IMR-90 (cell line): ENCODE data around the gene PRKD2. TPM values are rescaled to one million over a fixed set of nuclear protein-coding genes. Genes with fewer than 3 reads are reported as not detected.

Experiments used
- ATAC-seq: fragments of 200-7000 bp; cut with Tn5 transposase; 2 replicates; pipeline ENCODE4 v1.9.1; 2020; ENCODE audit warnings: low read depth, mild to moderate bottlenecking, moderate library complexity
- BruUV-seq: library from RNA; stranded (reverse); fragments of 400-500 nt; replicated peaks from 2 replicates; lab custom pipeline; 2021; lab: Mats Ljungman, UMichigan
- CTCF ChIA-PET: fragments of 300-600 bp; formaldehyde crosslinking; extraction: SDS; loops from one replicate; lab custom pipeline; 2021; ENCODE audit warnings: antibody characterized with exemption; lab: Yijun Ruan, JAX
- POLR2A ChIA-PET: fragments of 300-600 bp; sonication (Branson Sonifier 250); formaldehyde crosslinking; loops from one replicate; lab custom pipeline; 2022; ENCODE audit warnings: antibody characterized with exemption; ENCODE audit not compliant: unreplicated experiment; lab: Charles Lee
- DNase-seq: peaks from one replicate; pipeline ENCODE4 v3.0.0; 2013
- H2AFZ ChIP-seq: replicated peaks from 2 replicates; pipeline ENCODE3; 2013; ENCODE audit warnings: low read length, mild to moderate bottlenecking; ENCODE audit not compliant: poor library complexity
- H2AK5ac ChIP-seq: 2 replicates; pipeline ENCODE4 v1.6.1; 2013; ENCODE audit warnings: low read depth, low read length, inconsistent platforms
- H2AK9ac ChIP-seq: replicated peaks from 2 replicates; pipeline ENCODE3; 2013; ENCODE audit warnings: mild to moderate bottlenecking, low read depth, low read length, moderate library complexity; ENCODE audit not compliant: poor library complexity
- H2BK120ac ChIP-seq: 2 replicates; pipeline ENCODE4 v1.6.1; 2013; ENCODE audit warnings: low read depth, low read length, inconsistent platforms
- H2BK15ac ChIP-seq: 3 replicates; pipeline ENCODE4 v1.6.1; 2013; ENCODE audit warnings: low read depth, low read length, inconsistent platforms
- H2BK20ac ChIP-seq: 2 replicates; pipeline ENCODE4 v1.6.1; 2013; ENCODE audit warnings: low read depth, mild to moderate bottlenecking, inconsistent platforms, low read length, moderate library complexity
- H2BK5ac ChIP-seq: 2 replicates; pipeline ENCODE4 v1.6.1; 2013; ENCODE audit warnings: mild to moderate bottlenecking, low read depth, low read length, inconsistent platforms; ENCODE audit not compliant: poor library complexity, severe bottlenecking
- H3K14ac ChIP-seq: replicated peaks from 2 replicates; pipeline ENCODE4 v1.6.1; 2013; ENCODE audit warnings: low read depth, low read length, inconsistent platforms
- H3K18ac ChIP-seq: 2 replicates; pipeline ENCODE4 v1.6.1; 2013; ENCODE audit warnings: low read depth, low read length, control low read depth
- H3K23ac ChIP-seq: 2 replicates; pipeline ENCODE4 v1.6.1; 2013; ENCODE audit warnings: low read depth, low read length, inconsistent platforms
- H3K27ac ChIP-seq: 2 replicates; pipeline ENCODE4 v1.5.1; 2013; ENCODE audit warnings: mild to moderate bottlenecking, control low read depth, low read length; ENCODE audit not compliant: insufficient read depth
- H3K27me3 ChIP-seq: 2 replicates; pipeline ENCODE4 v1.6.1; 2013; ENCODE audit warnings: low read length; ENCODE audit not compliant: control insufficient read depth, insufficient read depth
- H3K36me3 ChIP-seq: 2 replicates; pipeline ENCODE4 v1.6.1; 2013; ENCODE audit warnings: low read length, mixed read lengths; ENCODE audit not compliant: control insufficient read depth, insufficient read depth
- H3K4ac ChIP-seq: 2 replicates; pipeline ENCODE4 v1.6.1; 2013; ENCODE audit warnings: low read depth, low read length, inconsistent platforms
- H3K4me1 ChIP-seq: 2 replicates; pipeline ENCODE4 v1.6.1; 2013; ENCODE audit warnings: low read length, mixed read lengths; ENCODE audit not compliant: control insufficient read depth, insufficient read depth
- H3K4me2 ChIP-seq: 2 replicates; pipeline ENCODE4 v1.6.1; 2013; ENCODE audit warnings: low read depth, mild to moderate bottlenecking, control low read depth, low read length, moderate library complexity
- H3K4me3 ChIP-seq: 2 replicates; pipeline ENCODE4 v1.5.1; 2013; ENCODE audit warnings: low read depth, mild to moderate bottlenecking, control low read depth, low read length, moderate library complexity; ENCODE audit not compliant: insufficient read depth
- H3K56ac ChIP-seq: 2 replicates; pipeline ENCODE4 v1.6.1; 2013; ENCODE audit warnings: low read length, inconsistent platforms; ENCODE audit not compliant: insufficient read depth; ENCODE audit errors: extremely low read depth
- H3K79me1 ChIP-seq, 2 experiments: 2 replicates each; pipeline ENCODE4 v1.6.1; 2013; ENCODE audit warnings: low read length in 2 of 2, inconsistent platforms in 1 of 2, low read depth in 1 of 2
- H3K9ac ChIP-seq: 2 replicates; pipeline ENCODE4 v1.6.1; 2013; ENCODE audit warnings: low read depth, low read length, control low read depth
- H3K9me1 ChIP-seq: 2 replicates; pipeline ENCODE4 v1.6.1; 2013; ENCODE audit warnings: low read length, inconsistent platforms; ENCODE audit not compliant: insufficient read depth
- H3K9me3 ChIP-seq: 2 replicates; pipeline ENCODE4 v1.6.1; 2013; ENCODE audit warnings: low read length; ENCODE audit not compliant: control insufficient read depth, insufficient read depth
- H4K20me1 ChIP-seq: 2 replicates; pipeline ENCODE4 v1.6.1; 2013; ENCODE audit warnings: low read length, inconsistent platforms; ENCODE audit not compliant: insufficient read depth
- H4K5ac ChIP-seq: 2 replicates; pipeline ENCODE4 v1.6.1; 2013; ENCODE audit warnings: mild to moderate bottlenecking, low read depth, low read length, control low read depth
- H4K8ac ChIP-seq, 2 experiments: 2 replicates each; pipeline ENCODE4 v1.6.1; 2013; ENCODE audit warnings: low read depth in 2 of 2, low read length in 2 of 2, control low read depth in 1 of 2, inconsistent platforms in 1 of 2
- H4K91ac ChIP-seq: 2 replicates; pipeline ENCODE4 v1.6.1; 2013; ENCODE audit warnings: low read depth, low read length, inconsistent platforms; ENCODE audit not compliant: insufficient read depth
- BHLHE40 ChIP-seq: fragments of 150-350 bp; IDR thresholded peaks from 2 replicates; pipeline ENCODE4 v1.6.1; 2016; ENCODE audit warnings: mild to moderate bottlenecking, low read depth, low read length
- CHD1 ChIP-seq: IDR thresholded peaks from 2 replicates; pipeline ENCODE4 v1.6.1; 2012; ENCODE audit warnings: low read depth, low read length, improper control_type of control experiment
- ELK1 ChIP-seq: fragments of 150-350 bp; IDR thresholded peaks from 2 replicates; pipeline ENCODE4 v1.6.1; 2016; ENCODE audit warnings: low read depth, mild to moderate bottlenecking, low read length, moderate library complexity, borderline replicate concordance
- FOS ChIP-seq: fragments of 150-350 bp; IDR thresholded peaks from 2 replicates; pipeline ENCODE4 v1.6.1; 2016; ENCODE audit warnings: low read depth, low read length
- MAFK ChIP-seq: IDR thresholded peaks from 2 replicates; pipeline ENCODE4 v1.6.1; 2012; ENCODE audit warnings: low read depth, low read length, improper control_type of control experiment
- MAZ ChIP-seq: IDR thresholded peaks from 2 replicates; pipeline ENCODE4 v1.6.1; 2012; ENCODE audit warnings: low read depth, mild to moderate bottlenecking, low read length, improper control_type of control experiment, moderate library complexity, borderline replicate concordance
- MXI1 ChIP-seq: IDR thresholded peaks from 2 replicates; pipeline ENCODE4 v1.6.1; 2012; ENCODE audit warnings: low read depth, mild to moderate bottlenecking, low read length, moderate library complexity, borderline replicate concordance
- NFE2L2 ChIP-seq: fragments of 150-350 bp; IDR thresholded peaks from 2 replicates; pipeline ENCODE4 v1.6.1; 2016; ENCODE audit warnings: low read depth, mild to moderate bottlenecking, low read length
- POLR2A ChIP-seq: IDR thresholded peaks from 2 replicates; pipeline ENCODE4 v1.6.1; 2012; ENCODE audit warnings: mild to moderate bottlenecking, low read depth, low read length
- RAD21 ChIP-seq: IDR thresholded peaks from 2 replicates; pipeline ENCODE4 v1.6.1; 2012; ENCODE audit warnings: low read length, improper control_type of control experiment
- RCOR1 ChIP-seq: IDR thresholded peaks from 2 replicates; pipeline ENCODE4 v1.6.1; 2012; ENCODE audit warnings: mild to moderate bottlenecking, low read length, improper control_type of control experiment; ENCODE audit not compliant: insufficient replicate concordance
- RFX5 ChIP-seq: IDR thresholded peaks from 2 replicates; pipeline ENCODE4 v1.8.0; 2012; ENCODE audit warnings: low read depth, mild to moderate bottlenecking, low read length, moderate library complexity
- SMC3 ChIP-seq: fragments of 150-350 bp; IDR thresholded peaks from 2 replicates; pipeline ENCODE4 v1.6.1; 2016; ENCODE audit warnings: low read depth, mild to moderate bottlenecking, antibody characterized with exemption, low read length, moderate library complexity
- USF2 ChIP-seq: fragments of 150-350 bp; IDR thresholded peaks from 2 replicates; pipeline ENCODE4 v1.6.1; 2017; ENCODE audit warnings: mild to moderate bottlenecking, antibody characterized with exemption, low read length, low read depth
- WGBS, 2 experiments: methylation state at CpG; one replicate each; pipeline versions ENCODE4 v1.1.5 to v1.1.7; 2013; ENCODE audit warnings: missing lambda C conversion rate in 2 of 2; ENCODE audit not compliant: insufficient read length in 1 of 2; ENCODE audit errors: extremely low coverage in 2 of 2; 5-methylcytosine and 5-hydroxymethylcytosine counted together
- dilution Hi-C: fragments of 300-500 bp; cut with HindIII; formaldehyde crosslinking; loops from one replicate; pipeline ENCODE4 v1.14.3; 2018; ENCODE audit warnings: low sequenced_read_pairs; ENCODE audit not compliant: unreplicated experiment
- in situ Hi-C: fragments of 300-500 bp; cut with MboI; formaldehyde crosslinking; loops from 3 replicates; pipeline ENCODE4 v1.14.3; 2019; ENCODE audit warnings: low sequenced_read_pairs, inconsistent platforms, mixed read lengths
- intact Hi-C: fragments of 100-400 bp; cut with micrococcal nuclease; formaldehyde crosslinking; loops from 2 replicates; pipeline ENCODE4 v1.10.0; 2022
- polyA plus RNA-seq, 3 experiments: library from polyadenylated mRNA; depleted of rRNA; stranded (reverse); fragments of >200 nt; gene quantifications; 2 replicates each; pipeline ENCODE4 v1.2.3, GENCODE V29; 2012; ENCODE audit warnings: low replicate concordance in 1 of 3
- total RNA-seq: library from RNA; depleted of rRNA; stranded (reverse); fragments of >200 nt; gene quantifications from 2 replicates; pipeline ENCODE4 v1.2.3, GENCODE V29; 2012
- TF ChIP-seq, protein P1 (sequence below): conservative IDR thresholded peaks from 2 replicates; pipeline ENCODE4 v1.5.1; 2012; ENCODE audit warnings: mild to moderate bottlenecking, low read depth, low read length, improper control_type of control experiment

PRKD2 gene
- total and polyA plus RNA-seq, 2 of the 4 experiments (the other 2 are of a cell fraction) = 9.9 to 19.6 TPM

GRCh38 chr19:46716672-46717033 is 261 bp downstream of the PRKD2 start:
- no peak overlapping the region for H4K91ac ChIP-seq
- peak overlapping the region; percentile 4; the same call in 1 of the 2 replicates for H3K56ac ChIP-seq
- H3K4me1 ChIP-seq = peaks cover 7% of the 10 kb centered on the region
- H2AFZ ChIP-seq = peak overlapping the region; percentile 86
- intact Hi-C loops (no loop called here), in situ Hi-C loops (no loop called here), dilution Hi-C loops (no loop called here)
- H2BK15ac ChIP-seq = no peak overlapping the region
- H3K27me3 ChIP-seq = no peaks in the 10 kb centered on the region
- H3K36me3 ChIP-seq = peaks cover 17% of the 10 kb centered on the region
- ChIA-PET POLR2A (interaction anchor here (0.7 kb wide), 1 partner anchor 140 kb away, joined by 8 read pairs; no protein-coding TSS in a partner anchor), CTCF (no interaction called here)
- H3K4ac ChIP-seq = peak overlapping the region; percentile 63
- peak overlapping the region; percentile 7 for H2BK5ac ChIP-seq
- no peak overlapping the region; the same call in 1 of the 2 replicates for H3K18ac ChIP-seq
- H3K9me3 ChIP-seq = no peaks in the 10 kb centered on the region
- no peaks in the 10 kb centered on the region for H3K9me1 ChIP-seq
- BruUV-seq = TSS peak; percentile 58
- H3K4me2 ChIP-seq = peak overlapping the region; percentile 85
- peak overlapping the region; percentile 92 for H3K9ac ChIP-seq
- TF ChIP-seq CHD1 (no peak), POLR2A (no peak), BHLHE40 (no peak), FOS (no peak), ELK1 (no peak), RCOR1 (no peak), SMC3 (no peak), MAFK (no peak), MAZ (no peak), RFX5 (no peak), MXI1 (no peak), NFE2L2 (no peak), RAD21 (no peak), USF2 (no peak)
- TF ChIP-seq, protein P1, sequence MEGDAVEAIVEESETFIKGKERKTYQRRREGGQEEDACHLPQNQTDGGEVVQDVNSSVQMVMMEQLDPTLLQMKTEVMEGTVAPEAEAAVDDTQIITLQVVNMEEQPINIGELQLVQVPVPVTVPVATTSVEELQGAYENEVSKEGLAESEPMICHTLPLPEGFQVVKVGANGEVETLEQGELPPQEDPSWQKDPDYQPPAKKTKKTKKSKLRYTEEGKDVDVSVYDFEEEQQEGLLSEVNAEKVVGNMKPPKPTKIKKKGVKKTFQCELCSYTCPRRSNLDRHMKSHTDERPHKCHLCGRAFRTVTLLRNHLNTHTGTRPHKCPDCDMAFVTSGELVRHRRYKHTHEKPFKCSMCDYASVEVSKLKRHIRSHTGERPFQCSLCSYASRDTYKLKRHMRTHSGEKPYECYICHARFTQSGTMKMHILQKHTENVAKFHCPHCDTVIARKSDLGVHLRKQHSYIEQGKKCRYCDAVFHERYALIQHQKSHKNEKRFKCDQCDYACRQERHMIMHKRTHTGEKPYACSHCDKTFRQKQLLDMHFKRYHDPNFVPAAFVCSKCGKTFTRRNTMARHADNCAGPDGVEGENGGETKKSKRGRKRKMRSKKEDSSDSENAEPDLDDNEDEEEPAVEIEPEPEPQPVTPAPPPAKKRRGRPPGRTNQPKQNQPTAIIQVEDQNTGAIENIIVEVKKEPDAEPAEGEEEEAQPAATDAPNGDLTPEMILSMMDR = no peak
- no peak overlapping the region; the same call in 1 of the 2 replicates for H2AK5ac ChIP-seq
- peaks cover 6% of the 10 kb centered on the region for H4K20me1 ChIP-seq
- peak overlapping the region; percentile 59 for H2AK9ac ChIP-seq
- H3K27ac ChIP-seq = peak overlapping the region; percentile 87
- H3K23ac ChIP-seq = no peak overlapping the region; the same call in 1 of the 2 replicates
- WGBS, 2 experiments = 0% methylated on average over 4 of the region's 20 CpGs; no CpG with 5 or more reads in 1 of the 2 experiments
- H2BK20ac ChIP-seq = no peak overlapping the region
- H3K4me3 ChIP-seq = peak overlapping the region; percentile 93
- DNase-seq = no peak
- H2BK120ac ChIP-seq = no peak overlapping the region
- peak; percentile 4 for ATAC-seq
- no peak overlapping the region for H4K5ac ChIP-seq
- 0 out of 2 replicates have a peak overlapping the region, but pooled peaks have one; percentile 4 for H3K14ac ChIP-seq
- peaks cover 6 to 54% of the 10 kb centered on the region in 2 experiments for H3K79me1 ChIP-seq
- peak overlapping the region in 1 of 2 experiments; percentile 40; a peak in 2 of 4 replicates for H4K8ac ChIP-seq
